Vagina (tissue), 2 donors: ENCODE data around the gene TMC4. TPM values are rescaled to one million over a fixed set of nuclear protein-coding genes. Genes with fewer than 3 reads are reported as not detected.
A peak's percentile ranks its signal among the peaks of the same experiment; 100 is the strongest.

Source experiments
- DNase-seq, 2 donors: peaks; one replicate each; pipeline ENCODE4 v3.0.0-alpha.2; 2017; ENCODE audit errors: extremely low spot score in 2 of 2
- H3K27ac ChIP-seq: fragments of 200-600 bp; sonication (generic); one replicate; pipeline ENCODE4 v1.5.1; 2019
- H3K27me3 ChIP-seq: fragments of 200-600 bp; sonication (generic); one replicate; pipeline ENCODE4 v1.5.1; 2019
- H3K36me3 ChIP-seq, 2 donors: fragments of 200-600 bp; sonication (generic); one replicate each; pipeline ENCODE4 v1.5.1; 2017 to 2019
- H3K4me1 ChIP-seq: fragments of 200-600 bp; sonication (generic); one replicate; pipeline ENCODE4 v1.5.1; 2019
- H3K4me3 ChIP-seq, 2 donors: fragments of 200-600 bp; sonication (generic); 1 replicate in 1 of 2; 2 replicates in 1 of 2; pipeline ENCODE4 v1.5.1; 2016 to 2019
- H3K9me3 ChIP-seq: fragments of 200-600 bp; sonication (generic); one replicate; pipeline ENCODE4 v1.5.1; 2019
- CTCF ChIP-seq, 3 experiments: fragments of 450-650 bp in 2 of 3; fragments of 200-600 bp in 1 of 3; sonication (generic) in 1 of 3; IDR thresholded peaks; one replicate each; pipeline ENCODE4 v1.5.1; 2017 to 2019; ENCODE audit warnings: antibody characterized with exemption in 3 of 3, mild to moderate bottlenecking in 2 of 3, moderate library complexity in 2 of 3
- POLR2A ChIP-seq, 2 donors: fragments of 450-650 bp; IDR thresholded peaks; one replicate each; pipeline ENCODE4 v1.6.1; 2017; ENCODE audit warnings: antibody characterized with exemption in 2 of 2, mild to moderate bottlenecking in 2 of 2, moderate library complexity in 2 of 2
- POLR2AphosphoS5 ChIP-seq, 2 donors: sonication (generic); formaldehyde crosslinking; IDR thresholded peaks; one replicate each; pipeline ENCODE4 v1.9.0; 2017; ENCODE audit warnings: antibody characterized with exemption in 2 of 2, mild to moderate bottlenecking in 2 of 2, low read depth in 1 of 2; ENCODE audit not compliant: insufficient read depth in 1 of 2
- intact Hi-C: fragments of 100-400 bp; cut with DNase I; formaldehyde crosslinking; loops from one replicate; pipeline ENCODE4 v1.15.1; 2023
- total RNA-seq: library from RNA; depleted of rRNA; stranded (reverse); fragments of >200 nt; gene quantifications from one replicate; pipeline ENCODE4 v1.2.3, GENCODE V29; 2016

The TMC4 gene
- total RNA-seq, 1 donor from 2014 or later: 22.3 TPM

GRCh38 chr19:54133957-54134590 lies 38.9 kb downstream of the TMC4 start:
- Histone ChIP-seq H3K9me3 (no peaks in the 10 kb centered on the region), H3K36me3 (peaks cover 0 to 9% of the 10 kb centered on the region in 2 donors), H3K27ac (no peak overlapping the region), H3K4me1 (peaks cover 23% of the 10 kb centered on the region), H3K27me3 (no peaks in the 10 kb centered on the region), H3K4me3 (no peak overlapping the region)
- no peak for TF ChIP-seq POLR2A (IDR thresholded peaks at IDR 0.05)
- TF ChIP-seq CTCF (IDR thresholded peaks at IDR 0.05): no peak
- no peak for TF ChIP-seq POLR2AphosphoS5 (IDR thresholded peaks at IDR 0.05; ENCODE audit: insufficient read depth in 1 of 2, low read depth in 1 of 2)
- intact Hi-C loops: no loop called here
- no peak for DNase-seq

- Histone ChIP-seq H3K36me3 (peaks cover 0 to 16% of the 10 kb centered on the region in 2 donors), H3K4me3 (no peak overlapping the region), H3K27me3 (no peaks in the 10 kb centered on the region), H3K9me3 (no peaks in the 10 kb centered on the region), H3K27ac (no peak overlapping the region), H3K4me1 (peaks cover 16% of the 10 kb centered on the region)
- peak in 1 of 2 donors; percentile 100 for DNase-seq
- intact Hi-C loops: no loop called here
- TF ChIP-seq CTCF (IDR thresholded peaks at IDR 0.05): no peak
- TF ChIP-seq POLR2AphosphoS5 (IDR thresholded peaks at IDR 0.05; ENCODE audit: insufficient read depth in 1 of 2, low read depth in 1 of 2): no peak
- no peak for TF ChIP-seq POLR2A (IDR thresholded peaks at IDR 0.05)
Observed at GRCh38 chr19:54133312-54133956, 39.5 kb downstream of the TMC4 start.

GRCh38 chr19:54129617-54129996 lies 43.4 kb downstream of the TMC4 start:
- H3K4me3 ChIP-seq: no peak overlapping the region
- TF ChIP-seq POLR2AphosphoS5 (IDR thresholded peaks at IDR 0.05; ENCODE audit: insufficient read depth in 1 of 2, low read depth in 1 of 2) (no peak), CTCF (IDR thresholded peaks at IDR 0.05) (no peak), POLR2A (IDR thresholded peaks at IDR 0.05) (no peak)
- no peak for DNase-seq
- no peak overlapping the region for H3K27ac ChIP-seq
- intact Hi-C loops: no loop called here
- H3K4me1 ChIP-seq: no peaks in the 10 kb centered on the region
- H3K27me3 ChIP-seq: no peaks in the 10 kb centered on the region
- H3K9me3 ChIP-seq: no peaks in the 10 kb centered on the region
- peaks cover 0 to 54% of the 10 kb centered on the region in 2 donors for H3K36me3 ChIP-seq

- H3K36me3 ChIP-seq: peaks cover 0 to 60% of the 10 kb centered on the region in 2 donors
- no peaks in the 10 kb centered on the region for H3K27me3 ChIP-seq
- H3K4me1 ChIP-seq: no peaks in the 10 kb centered on the region
- TF ChIP-seq POLR2AphosphoS5 (IDR thresholded peaks at IDR 0.05; ENCODE audit: insufficient read depth in 1 of 2, low read depth in 1 of 2) (no peak), POLR2A (IDR thresholded peaks at IDR 0.05) (no peak), CTCF (IDR thresholded peaks at IDR 0.05) (no peak)
- H3K4me3 ChIP-seq: no peak overlapping the region
- no peaks in the 10 kb centered on the region for H3K9me3 ChIP-seq
- no peak overlapping the region for H3K27ac ChIP-seq
- intact Hi-C loops: no loop called here
- no peak for DNase-seq
Observed at GRCh38 chr19:54128796-54129616, 44.0 kb downstream of the TMC4 start.
